Breast epithelium (tissue), 3 donors: ENCODE measurements around the gene ROR2.

ENCODE experiments used
- CTCF ChIP-seq, 3 donors: fragments of 450-650 bp; IDR thresholded peaks; one replicate each; pipeline ENCODE4 v1.5.1; 2016 to 2017; ENCODE audit warnings: antibody characterized with exemption in 3 of 3, mild to moderate bottlenecking in 3 of 3, moderate library complexity in 3 of 3
- POLR2A ChIP-seq: fragments of 450-650 bp; IDR thresholded peaks from one replicate; pipeline ENCODE4 v1.6.1; 2016; ENCODE audit warnings: antibody characterized with exemption, mild to moderate bottlenecking, moderate library complexity
- POLR2AphosphoS5 ChIP-seq, 3 donors: sonication (generic); formaldehyde crosslinking; IDR thresholded peaks; one replicate each; pipeline ENCODE4 v1.6.1; 2017; ENCODE audit warnings: antibody characterized with exemption in 3 of 3

- TF ChIP-seq POLR2AphosphoS5 (IDR thresholded peaks at IDR 0.05) (no peak), CTCF (IDR thresholded peaks at IDR 0.05) (no peak), POLR2A (no peak)
Measured at GRCh38 chr9:91900055-91900796, 49.8 kb downstream of the ROR2 start.
